Trophoblast cell (in vitro differentiated cells and primary cell): Measurements from ENCODE around the gene DCTD.

Source experiments
- DNase-seq, 2 donors: peaks; one replicate each; pipeline ENCODE4 v3.0.0-alpha.2; 2016
- H2AFZ ChIP-seq: 2 replicates; pipeline ENCODE4 v1.6.1; 2013; ENCODE audit warnings: low read length, moderate library complexity, mild to moderate bottlenecking; ENCODE audit not compliant: insufficient read depth, poor library complexity
- H2AK5ac ChIP-seq: 2 replicates; pipeline ENCODE4 v1.6.1; 2013; ENCODE audit warnings: mild to moderate bottlenecking, low read length
- H2BK120ac ChIP-seq: 2 replicates; pipeline ENCODE4 v1.6.1; 2013; ENCODE audit warnings: low read length, mild to moderate bottlenecking, moderate library complexity; ENCODE audit not compliant: insufficient read depth, poor library complexity
- H2BK12ac ChIP-seq: 2 replicates; pipeline ENCODE4 v1.6.1; 2013; ENCODE audit warnings: mild to moderate bottlenecking, low read length, moderate library complexity
- H2BK5ac ChIP-seq: 2 replicates; pipeline ENCODE4 v1.6.1; 2013; ENCODE audit warnings: low read length, low read depth, moderate library complexity, mild to moderate bottlenecking; ENCODE audit not compliant: poor library complexity
- H3K14ac ChIP-seq: 2 replicates; pipeline ENCODE4 v1.6.1; 2013; ENCODE audit warnings: mild to moderate bottlenecking, low read length
- H3K18ac ChIP-seq: 2 replicates; pipeline ENCODE4 v1.6.1; 2013; ENCODE audit warnings: mild to moderate bottlenecking, low read length
- H3K23ac ChIP-seq: 2 replicates; pipeline ENCODE4 v1.6.1; 2013; ENCODE audit warnings: low read length
- H3K27ac ChIP-seq: 2 replicates; pipeline ENCODE4 v1.5.1; 2013; ENCODE audit warnings: low read depth, mild to moderate bottlenecking, inconsistent platforms, low read length, moderate library complexity
- H3K27me3 ChIP-seq: 2 replicates; pipeline ENCODE4 v1.6.1; 2013; ENCODE audit warnings: inconsistent platforms, mild to moderate bottlenecking, low read length, moderate library complexity; ENCODE audit not compliant: insufficient read depth
- H3K36me3 ChIP-seq, 2 experiments: 1 replicate in 1 of 2; 2 replicates in 1 of 2; pipeline ENCODE4 v1.6.1; 2013; ENCODE audit warnings: low read length in 2 of 2, mild to moderate bottlenecking in 2 of 2, moderate library complexity in 1 of 2; ENCODE audit not compliant: insufficient read depth in 2 of 2, control insufficient read depth in 1 of 2
- H3K4ac ChIP-seq: 2 replicates; pipeline ENCODE4 v1.6.1; 2013; ENCODE audit warnings: low read depth, mild to moderate bottlenecking, low read length, moderate library complexity
- H3K4me1 ChIP-seq, 2 experiments: 1 replicate in 1 of 2; 2 replicates in 1 of 2; pipeline ENCODE4 v1.6.1; 2013; ENCODE audit warnings: low read length in 2 of 2, mild to moderate bottlenecking in 2 of 2, moderate library complexity in 1 of 2; ENCODE audit not compliant: insufficient read depth in 2 of 2, control insufficient read depth in 1 of 2
- H3K4me2 ChIP-seq: 2 replicates; pipeline ENCODE4 v1.6.1; 2013; ENCODE audit warnings: inconsistent platforms, mild to moderate bottlenecking, low read length, moderate library complexity
- H3K4me3 ChIP-seq: 2 replicates; pipeline ENCODE4 v1.5.1; 2013; ENCODE audit warnings: mild to moderate bottlenecking, low read depth, low read length, inconsistent platforms
- H3K79me1 ChIP-seq: one replicate; pipeline ENCODE4 v1.6.1; 2013; ENCODE audit warnings: low read length
- H3K79me2 ChIP-seq: 2 replicates; pipeline ENCODE4 v1.6.1; 2013; ENCODE audit warnings: low read length, mild to moderate bottlenecking; ENCODE audit not compliant: control insufficient read depth, insufficient read depth, poor library complexity
- H3K9ac ChIP-seq: 2 replicates; pipeline ENCODE4 v1.6.1; 2013; ENCODE audit warnings: mild to moderate bottlenecking, low read length
- H3K9me3 ChIP-seq: 2 replicates; pipeline ENCODE4 v1.6.1; 2013; ENCODE audit warnings: low read depth, mild to moderate bottlenecking, control low read depth, inconsistent platforms, low read length; ENCODE audit not compliant: insufficient read depth
- H4K12ac ChIP-seq: 2 replicates; pipeline ENCODE4 v1.6.1; 2013; ENCODE audit warnings: low read depth, mild to moderate bottlenecking, low read length, moderate library complexity
- H4K8ac ChIP-seq: 2 replicates; pipeline ENCODE4 v1.6.1; 2013; ENCODE audit warnings: low read depth, mild to moderate bottlenecking, low read length, moderate library complexity
- H4K91ac ChIP-seq: one replicate; pipeline ENCODE4 v1.6.1; 2013; ENCODE audit warnings: low read depth, mild to moderate bottlenecking, low read length, moderate library complexity
- WGBS: extraction: QIAGEN DNeasy Blood & Tissue Kit; methylation state at CpG from one replicate; pipeline ENCODE4 v1.1.7; 2013; ENCODE audit warnings: missing lambda C conversion rate; ENCODE audit not compliant: insufficient read length, insufficient coverage; ENCODE audit errors: extremely low coverage; 5-methylcytosine and 5-hydroxymethylcytosine counted together

The DCTD gene

GRCh38 chr4:182898479-182898799 is 18.7 kb downstream of the DCTD start:
- no peak for DNase-seq
- no peak overlapping the region for H3K9ac ChIP-seq
- H3K4me1 ChIP-seq = peaks cover 0 to 1% of the 10 kb centered on the region in 2 experiments
- H4K8ac ChIP-seq = no peak overlapping the region
- no peak overlapping the region for H3K14ac ChIP-seq
- H3K36me3 ChIP-seq = peaks cover 33 to 34% of the 10 kb centered on the region in 2 experiments
- H2BK12ac ChIP-seq = no peak overlapping the region
- H2AK5ac ChIP-seq = no peak overlapping the region
- H3K23ac ChIP-seq = no peak overlapping the region
- WGBS = no CpG with 5 or more reads among the region's 5 CpGs
- no peaks in the 10 kb centered on the region for H3K9me3 ChIP-seq
- no peaks in the 10 kb centered on the region for H3K79me2 ChIP-seq
- H3K79me1 ChIP-seq = no peaks in the 10 kb centered on the region
- H3K18ac ChIP-seq = no peak overlapping the region
- no peaks in the 10 kb centered on the region for H3K27me3 ChIP-seq
- no peak overlapping the region for H3K4ac ChIP-seq
- H2AFZ ChIP-seq = no peak overlapping the region
- no peak overlapping the region for H4K91ac ChIP-seq
- H3K27ac ChIP-seq = no peak overlapping the region
- H2BK5ac ChIP-seq = no peak overlapping the region
- no peak overlapping the region for H3K4me3 ChIP-seq
- H2BK120ac ChIP-seq = no peak overlapping the region
- no peak overlapping the region for H3K4me2 ChIP-seq
- H4K12ac ChIP-seq = no peak overlapping the region

DNA sequence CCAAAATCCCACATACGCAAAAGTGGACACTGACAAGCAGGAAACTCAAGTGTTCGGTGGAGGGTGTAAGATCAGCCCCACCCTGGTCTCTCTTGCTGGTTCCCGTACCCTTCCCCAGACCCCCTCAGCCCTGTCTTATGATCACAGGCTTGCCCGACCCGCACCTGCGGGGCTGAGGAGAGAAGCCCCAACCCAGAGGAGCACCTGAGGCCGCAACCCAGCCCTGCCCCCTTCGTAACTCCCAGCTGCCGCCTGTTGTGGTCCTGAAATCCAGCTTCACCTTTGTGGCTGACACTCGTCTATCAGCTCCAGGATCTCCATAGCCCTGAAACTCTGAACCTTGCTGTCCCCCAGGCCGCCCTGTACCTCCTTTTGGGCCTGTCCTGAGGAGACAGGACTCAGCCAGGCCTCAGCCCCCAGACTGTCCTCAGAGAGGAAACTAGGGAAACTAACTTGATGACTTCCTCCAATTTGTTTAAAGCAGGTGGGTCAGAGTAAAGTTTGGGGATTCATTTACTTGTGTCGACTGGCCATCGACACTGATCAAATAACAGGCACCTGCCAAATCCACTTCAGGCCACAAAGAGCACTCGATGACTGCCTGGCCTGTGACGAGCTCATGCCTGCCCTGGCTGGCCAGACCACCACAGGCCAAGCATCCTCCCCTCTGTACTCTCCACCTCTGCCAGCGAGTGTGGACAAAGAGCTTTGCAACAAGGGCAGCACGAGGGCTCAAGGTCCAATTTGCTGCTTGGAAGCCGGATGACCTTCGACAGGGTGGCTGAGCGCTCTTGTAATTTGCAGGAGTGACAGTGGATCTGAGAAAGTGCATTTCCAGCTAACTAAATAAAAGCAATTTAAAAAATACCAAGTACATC is 19.3 kb downstream of the DCTD start:
- no CpG with 5 or more reads among the region's 20 CpGs for WGBS
- Histone ChIP-seq H3K27me3 (no peaks in the 10 kb centered on the region), H3K4me3 (no peak overlapping the region), H3K18ac (no peak overlapping the region), H3K4me1 (no peaks in the 10 kb centered on the region), H3K14ac (no peak overlapping the region), H4K12ac (no peak overlapping the region), H3K4me2 (no peak overlapping the region), H4K8ac (no peak overlapping the region), H3K9me3 (no peaks in the 10 kb centered on the region), H2BK5ac (no peak overlapping the region), H4K91ac (no peak overlapping the region), H3K36me3 (peaks cover 33 to 34% of the 10 kb centered on the region in 2 experiments), H2BK120ac (no peak overlapping the region), H2AK5ac (no peak overlapping the region), H3K23ac (no peak overlapping the region), H2BK12ac (no peak overlapping the region), H3K27ac (no peak overlapping the region), H2AFZ (no peak overlapping the region), H3K79me1 (no peaks in the 10 kb centered on the region), H3K4ac (no peak overlapping the region), H3K9ac (no peak overlapping the region), H3K79me2 (no peaks in the 10 kb centered on the region)
- DNase-seq = no peak

DNA sequence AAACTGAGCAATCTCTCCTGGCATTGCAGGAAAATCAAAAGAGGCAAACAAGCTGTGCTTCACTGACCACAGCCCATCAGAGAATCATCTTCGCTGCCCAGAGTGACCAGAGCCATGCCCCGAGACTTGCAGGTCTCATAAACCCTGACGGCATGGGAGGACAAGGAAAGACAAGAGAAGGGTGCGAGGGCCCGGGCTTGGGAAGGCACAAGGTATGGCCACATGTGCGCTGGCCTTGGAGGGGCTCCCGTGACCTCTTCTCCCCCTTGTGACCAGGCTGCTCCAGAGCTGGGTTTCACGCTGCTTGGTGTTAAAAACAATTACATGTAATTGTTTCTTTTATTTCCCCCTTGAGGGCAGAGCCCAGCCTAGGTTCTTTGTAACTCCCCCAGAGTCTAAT is 20.8 kb downstream of the DCTD start:
- DNase-seq = no peak
- WGBS = no CpG with 5 or more reads among the region's 8 CpGs
- no peak overlapping the region for H3K4me2 ChIP-seq
- no peak overlapping the region for H2BK5ac ChIP-seq
- peaks cover 28 to 34% of the 10 kb centered on the region in 2 experiments for H3K36me3 ChIP-seq
- no peaks in the 10 kb centered on the region for H3K79me1 ChIP-seq
- no peak overlapping the region for H4K8ac ChIP-seq
- H2BK12ac ChIP-seq = no peak overlapping the region
- H3K9ac ChIP-seq = no peak overlapping the region
- no peak overlapping the region for H3K23ac ChIP-seq
- H3K4me1 ChIP-seq = no peaks in the 10 kb centered on the region
- no peak overlapping the region for H3K4ac ChIP-seq
- H4K91ac ChIP-seq = no peak overlapping the region
- no peak overlapping the region for H3K14ac ChIP-seq
- no peaks in the 10 kb centered on the region for H3K27me3 ChIP-seq
- no peak overlapping the region for H3K18ac ChIP-seq
- H3K79me2 ChIP-seq = no peaks in the 10 kb centered on the region
- H2AK5ac ChIP-seq = no peak overlapping the region
- no peak overlapping the region for H2AFZ ChIP-seq
- no peak overlapping the region for H3K4me3 ChIP-seq
- H2BK120ac ChIP-seq = no peak overlapping the region
- H3K9me3 ChIP-seq = no peaks in the 10 kb centered on the region
- no peak overlapping the region for H4K12ac ChIP-seq
- no peak overlapping the region for H3K27ac ChIP-seq

- H3K79me2 ChIP-seq = no peaks in the 10 kb centered on the region
- no peak overlapping the region for H2AFZ ChIP-seq
- H3K4me2 ChIP-seq = no peak overlapping the region
- no peak overlapping the region for H2BK5ac ChIP-seq
- no peaks in the 10 kb centered on the region for H3K9me3 ChIP-seq
- WGBS = no CpG with 5 or more reads among the region's 12 CpGs
- H2BK120ac ChIP-seq = no peak overlapping the region
- no peak overlapping the region for H4K8ac ChIP-seq
- no peaks in the 10 kb centered on the region for H3K79me1 ChIP-seq
- no peak overlapping the region for H3K23ac ChIP-seq
- no peak overlapping the region for H3K4me3 ChIP-seq
- DNase-seq = no peak
- no peaks in the 10 kb centered on the region for H3K27me3 ChIP-seq
- no peak overlapping the region for H3K27ac ChIP-seq
- H3K4me1 ChIP-seq = no peaks in the 10 kb centered on the region
- H3K4ac ChIP-seq = no peak overlapping the region
- no peak overlapping the region for H4K12ac ChIP-seq
- no peak overlapping the region for H3K18ac ChIP-seq
- H2BK12ac ChIP-seq = no peak overlapping the region
- H4K91ac ChIP-seq = no peak overlapping the region
- H3K14ac ChIP-seq = no peak overlapping the region
- H3K36me3 ChIP-seq = peaks cover 28 to 34% of the 10 kb centered on the region in 2 experiments
- H2AK5ac ChIP-seq = no peak overlapping the region
- H3K9ac ChIP-seq = no peak overlapping the region
Measured at GRCh38 chr4:182895791-182896292, 21.3 kb downstream of the DCTD start.
